ENCODE results near the gene NDST1.

DNA sequence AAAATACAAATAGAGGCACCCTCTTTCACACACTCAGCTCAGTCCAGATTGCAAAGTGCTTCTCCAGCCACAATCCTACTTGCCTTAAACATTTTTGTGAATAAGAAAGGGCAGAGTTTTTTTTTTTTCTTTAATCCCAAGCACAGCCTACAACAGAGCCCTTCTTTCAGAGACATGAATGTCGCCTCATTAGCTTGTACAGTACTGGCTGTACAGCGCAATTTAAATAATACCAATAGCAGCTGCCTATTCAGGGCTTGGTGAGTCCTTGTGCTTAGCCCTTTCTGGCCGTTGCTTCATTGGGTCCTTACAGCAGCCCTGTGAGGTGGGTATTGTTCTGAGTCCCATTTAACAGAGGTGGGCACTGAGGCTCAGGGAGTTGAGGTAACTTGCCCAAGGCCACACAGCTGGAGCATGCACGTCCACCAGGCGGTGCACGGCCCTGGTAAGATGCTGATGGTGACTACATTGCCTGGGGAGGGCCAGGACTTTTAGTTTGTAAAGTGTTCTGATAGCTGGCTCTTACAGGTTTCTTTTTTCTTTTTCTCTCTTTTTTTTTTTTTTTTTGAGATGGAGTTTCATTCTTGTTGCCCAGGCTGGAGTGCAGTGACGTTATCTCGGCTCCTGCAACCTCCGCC lies 23.1 kb downstream of the NDST1 start:
- TF ChIP-seq, protein P1, sequence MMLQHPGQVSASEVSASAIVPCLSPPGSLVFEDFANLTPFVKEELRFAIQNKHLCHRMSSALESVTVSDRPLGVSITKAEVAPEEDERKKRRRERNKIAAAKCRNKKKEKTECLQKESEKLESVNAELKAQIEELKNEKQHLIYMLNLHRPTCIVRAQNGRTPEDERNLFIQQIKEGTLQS (CRISPR knock-in tag; conservative IDR thresholded peaks at IDR 0.05) = no peak
- TF ChIP-seq CTCF (IDR thresholded peaks at IDR 0.05) (no peak), CREB1 (CRISPR knock-in tag; IDR thresholded peaks at IDR 0.05) (no peak), STAT6 (CRISPR knock-in tag; conservative IDR thresholded peaks at IDR 0.05; ENCODE audit: low read depth) (no peak), SP1 (CRISPR knock-in tag; conservative IDR thresholded peaks at IDR 0.05) (no peak), MAX (CRISPR knock-in tag; IDR thresholded peaks at IDR 0.05) (no peak), EMX1 (CRISPR knock-in tag; IDR thresholded peaks at IDR 0.05) (no peak), ESRRA (CRISPR knock-in tag; IDR thresholded peaks at IDR 0.05; ENCODE audit: borderline replicate concordance) (no peak), AR (CRISPR knock-in tag; IDR thresholded peaks at IDR 0.05) (no peak), FOXJ3 (CRISPR knock-in tag; IDR thresholded peaks at IDR 0.05; ENCODE audit: borderline replicate concordance) (no peak), CREM (CRISPR knock-in tag; IDR thresholded peaks at IDR 0.05) (no peak), MYBL2 (CRISPR knock-in tag; IDR thresholded peaks at IDR 0.05) (no peak)
